Measurements from ENCODE around the gene HAO1.

Gene HAO1

GRCh38 chr20:7926323-7926722 is 13.9 kb downstream of the HAO1 start:
- no peak for DNase-seq

DNA sequence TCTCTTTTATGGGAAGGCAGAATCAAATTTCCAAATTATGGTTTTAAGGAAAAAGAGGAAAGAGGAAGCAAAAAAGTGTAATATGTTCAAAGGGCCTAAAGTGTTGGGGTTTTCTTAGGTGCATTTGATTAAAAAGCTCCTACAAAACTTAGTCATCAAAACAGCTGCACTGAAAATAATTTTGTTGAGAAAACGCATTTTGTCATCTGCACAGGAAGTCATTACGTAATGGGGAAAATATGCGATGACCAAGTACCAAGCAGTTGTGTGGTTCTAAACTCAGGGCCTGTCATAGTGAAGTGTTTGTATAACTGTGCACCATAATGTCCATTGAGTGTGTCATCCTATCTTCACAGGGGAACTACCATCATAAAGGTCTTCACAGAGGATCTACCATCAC is 15.6 kb downstream of the HAO1 start:
- DNase-seq: peak; percentile 90

DNA sequence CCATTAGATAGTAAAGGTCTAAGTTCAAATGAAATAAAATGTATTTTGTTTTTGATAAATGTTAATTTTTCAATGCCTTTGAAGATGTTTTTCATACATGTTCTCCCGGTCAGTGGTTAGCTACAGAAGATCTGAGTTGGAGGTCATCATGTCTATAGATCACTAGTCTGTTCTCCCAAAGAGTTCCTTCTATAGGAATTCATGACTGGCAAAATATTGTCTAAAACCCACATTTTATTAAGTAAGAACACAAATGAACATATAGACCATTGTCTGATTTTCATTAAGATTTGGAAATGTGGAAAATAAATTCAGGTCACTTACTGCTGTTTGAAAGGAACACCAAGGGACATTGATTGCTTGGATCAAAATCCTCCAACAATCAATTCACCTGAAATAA is 23.6 kb downstream of the HAO1 start:
- DNase-seq: no peak

DNA sequence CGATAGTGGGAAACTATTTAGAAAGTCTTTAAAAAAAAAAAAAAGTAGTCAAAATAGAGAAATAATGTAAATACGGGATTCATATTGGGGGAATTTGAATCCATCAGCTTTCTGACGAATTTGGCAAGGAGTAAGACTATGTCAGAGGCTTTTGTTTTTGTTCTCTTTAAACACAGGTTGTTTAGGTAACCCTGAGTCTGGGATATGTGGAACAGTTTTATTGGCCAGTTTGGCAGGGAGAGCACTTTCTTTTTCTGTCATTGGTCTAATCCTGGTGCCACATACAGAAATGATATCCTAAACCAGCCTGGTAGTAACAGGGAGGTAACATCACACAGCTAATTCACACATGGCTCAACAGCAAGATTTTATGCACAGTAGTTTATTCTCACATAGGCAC is 27.7 kb downstream of the HAO1 start:
- DNase-seq: no peak

DNA sequence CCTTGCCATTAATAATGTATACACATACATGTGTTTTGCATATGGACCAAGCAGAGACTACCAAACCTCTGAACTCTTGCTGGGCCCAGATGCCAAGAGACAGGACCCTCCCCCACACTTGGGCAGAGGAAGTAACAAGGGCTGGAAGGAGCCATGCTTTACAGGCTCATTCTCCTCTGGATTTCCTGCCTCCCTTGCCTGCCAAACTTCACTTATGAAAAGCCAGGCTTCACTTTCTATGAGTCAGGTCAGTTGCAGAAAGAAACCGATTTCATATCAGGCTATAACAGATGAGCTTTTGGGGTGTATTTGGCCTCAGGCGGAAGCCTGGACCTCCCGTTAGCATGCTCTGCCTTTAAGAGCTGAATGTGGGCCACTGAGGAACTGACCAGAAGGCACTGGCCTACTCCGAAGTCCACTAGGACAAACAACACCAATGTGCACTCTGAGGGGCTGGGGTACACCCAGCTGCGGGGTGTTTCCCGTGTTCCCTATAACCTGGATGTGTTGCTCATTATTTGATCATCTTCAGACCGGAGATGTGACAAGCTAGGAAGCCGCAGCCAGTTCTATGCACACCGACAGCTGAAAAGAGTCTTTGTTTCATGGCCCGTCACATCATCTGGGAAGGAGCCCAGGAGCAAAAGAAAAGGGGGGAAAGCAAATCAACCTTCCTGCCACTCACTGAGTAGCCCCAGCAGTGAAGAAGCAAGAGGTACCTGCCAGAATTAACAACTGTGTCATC is 28.5 kb downstream of the HAO1 start:
- no peak for DNase-seq

DNA sequence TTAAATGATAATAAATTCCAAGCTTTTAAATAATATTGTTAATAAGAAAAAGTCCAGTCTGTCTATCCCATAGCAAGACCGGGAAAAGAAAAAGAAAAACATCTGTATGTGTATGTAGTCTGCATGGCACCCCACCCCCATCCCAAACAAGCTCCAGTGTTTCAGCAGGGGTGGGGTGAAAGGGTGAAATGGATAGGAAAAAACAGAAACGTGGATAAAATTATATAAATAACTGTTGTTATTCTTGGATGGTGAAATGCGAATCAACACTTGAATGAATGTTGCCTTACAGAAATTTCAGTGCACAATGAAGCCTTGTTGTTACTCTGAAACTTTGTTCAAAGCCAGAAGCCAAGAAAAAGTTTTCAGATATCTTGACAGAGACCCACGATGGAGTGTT is 31.4 kb downstream of the HAO1 start:
- no peak for DNase-seq

DNA sequence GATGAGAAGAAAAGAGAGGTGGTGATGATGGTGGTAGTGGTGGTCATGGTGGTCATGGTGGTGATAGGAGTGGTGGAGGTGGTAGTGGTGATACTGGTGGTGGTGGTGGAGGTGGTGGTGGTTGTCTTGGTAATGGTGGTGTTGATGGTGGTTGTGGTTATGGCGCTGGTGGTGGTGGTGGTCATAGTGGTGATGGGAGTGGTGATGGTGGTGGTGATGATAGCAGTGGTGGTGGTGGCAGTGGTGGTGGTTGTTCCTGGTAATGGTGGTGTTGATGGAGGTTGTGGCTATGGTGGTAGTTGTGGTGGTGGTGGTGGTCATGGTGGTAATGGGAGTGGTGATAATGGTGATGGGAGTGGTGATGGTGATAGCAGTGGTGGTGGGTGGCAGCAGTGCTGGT is 36.8 kb downstream of the HAO1 start:
- DNase-seq: no peak

- DNase-seq: peak; percentile 76
Measured at GRCh38 chr20:7902879-7903278, 37.4 kb downstream of the HAO1 start.

DNA sequence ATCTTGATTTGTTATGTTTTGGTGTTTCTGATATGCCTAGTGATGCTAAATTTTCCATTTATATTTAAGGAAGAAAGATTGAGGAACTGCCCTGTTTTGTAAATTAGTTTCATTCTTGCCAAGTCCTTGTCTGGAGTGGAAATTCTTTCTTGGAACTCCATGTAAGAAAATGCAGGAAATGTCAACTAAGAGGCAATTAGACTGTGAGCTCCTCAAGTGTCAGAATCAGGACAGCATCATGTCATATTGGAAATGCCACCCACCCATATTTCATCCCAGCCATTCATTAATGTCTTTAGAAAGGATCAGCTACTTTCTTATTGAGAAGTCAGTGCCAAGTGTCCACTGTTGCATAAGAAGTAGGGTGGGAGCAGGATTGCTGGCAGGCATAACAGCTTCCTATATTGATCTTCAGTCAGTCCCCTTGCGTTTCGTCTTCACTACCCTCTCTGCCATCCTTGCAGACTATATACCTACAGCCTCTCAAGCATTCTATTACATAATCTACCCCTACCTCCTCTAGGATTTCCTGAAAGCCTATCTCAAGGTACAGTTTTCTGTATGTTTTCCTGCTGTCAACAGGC is 42.4 kb downstream of the HAO1 start:
- peak; percentile 89 for DNase-seq

DNA sequence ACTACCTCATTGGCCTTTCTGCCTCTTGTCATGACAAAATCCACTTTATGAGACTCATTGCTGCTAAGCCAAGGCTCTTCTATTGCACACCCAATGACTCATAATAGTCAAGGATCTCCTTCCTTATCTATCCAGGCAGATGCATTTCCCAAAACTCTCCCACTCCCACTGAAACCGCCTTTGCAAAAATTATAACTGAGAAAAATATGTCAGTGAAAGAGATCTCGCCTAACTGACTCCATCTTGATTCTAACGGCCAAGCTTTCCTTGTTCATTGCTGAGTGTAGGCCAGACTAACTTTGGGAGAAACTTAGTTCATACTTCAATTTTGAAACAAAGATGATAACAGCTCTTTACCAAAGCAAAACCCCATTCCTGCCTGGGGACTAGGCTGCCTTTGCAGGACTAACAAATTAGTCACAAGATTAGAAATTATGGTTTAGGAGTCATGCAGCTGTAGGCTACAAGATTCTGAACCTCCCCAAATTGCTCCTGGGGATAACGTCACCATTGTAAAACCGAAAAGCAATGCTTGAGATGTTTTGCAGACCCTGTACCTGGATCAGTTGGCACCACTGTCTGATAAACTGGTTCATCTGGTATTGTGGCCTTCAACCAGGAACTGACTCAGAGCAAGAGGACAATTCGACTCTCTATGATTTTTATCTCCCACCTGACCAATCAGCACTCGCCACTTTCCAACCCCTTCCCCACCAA is 47.1 kb downstream of the HAO1 start:
- peak; percentile 56 for DNase-seq

DNA sequence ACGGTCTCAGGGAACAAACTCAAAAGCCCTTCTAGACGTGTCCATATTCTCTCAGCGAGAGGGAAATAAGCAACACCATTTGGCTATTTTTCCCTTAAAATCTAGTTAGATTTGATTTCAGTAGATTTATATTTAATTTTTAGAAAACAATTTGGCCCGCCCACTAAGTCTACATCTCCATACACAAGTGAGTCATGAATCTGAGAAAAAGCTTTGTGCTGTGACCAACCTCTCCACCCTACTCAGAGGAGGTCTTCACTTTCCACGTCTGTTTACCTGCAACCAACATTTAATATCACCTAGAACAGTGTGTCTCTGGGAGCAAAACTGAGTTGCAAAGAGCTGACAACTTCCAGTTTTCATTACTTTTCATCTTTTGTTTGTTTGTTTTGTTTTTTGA is 48.6 kb downstream of the HAO1 start:
- DNase-seq: no peak

DNA sequence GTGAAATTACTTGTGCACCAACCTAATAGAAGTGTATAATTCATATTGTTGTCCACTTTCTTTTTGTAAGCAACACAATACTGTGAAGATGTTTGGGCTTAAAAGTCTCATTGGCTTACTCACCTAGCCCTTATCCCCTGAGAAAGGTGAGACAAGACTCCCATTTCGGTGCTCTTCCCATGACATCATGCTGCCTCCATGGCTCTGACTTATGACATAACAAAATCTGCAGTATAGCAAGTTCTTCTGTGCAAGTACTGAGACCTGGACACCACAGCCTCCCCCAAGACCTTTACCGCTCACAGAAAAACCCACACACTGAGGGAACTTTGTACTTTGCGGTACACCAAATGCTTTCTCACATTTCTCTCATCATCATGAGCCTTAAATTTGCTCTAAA is 50.5 kb downstream of the HAO1 start:
- DNase-seq: no peak

DNA sequence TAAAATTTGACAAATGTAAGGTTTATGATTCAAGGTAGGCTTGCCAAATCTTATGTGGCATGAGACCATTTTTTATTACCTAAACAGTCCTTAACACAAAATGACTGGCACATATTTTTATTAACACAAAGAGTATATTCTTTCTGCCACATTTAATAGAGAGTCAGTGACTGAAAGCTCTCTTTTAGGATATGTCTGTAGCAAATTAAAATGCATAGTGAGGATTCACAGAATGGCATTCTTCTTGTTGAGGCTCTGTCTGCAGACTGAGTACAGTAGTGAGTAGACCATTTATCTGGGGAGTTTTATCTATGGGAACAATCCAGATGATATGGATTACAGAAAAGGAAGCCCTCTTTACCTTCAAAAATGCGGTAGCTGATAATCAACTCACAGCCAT is 56.5 kb downstream of the HAO1 start:
- DNase-seq: no peak

GRCh38 chr20:7883309-7883708 is 56.9 kb downstream of the HAO1 start:
- DNase-seq: no peak

DNA sequence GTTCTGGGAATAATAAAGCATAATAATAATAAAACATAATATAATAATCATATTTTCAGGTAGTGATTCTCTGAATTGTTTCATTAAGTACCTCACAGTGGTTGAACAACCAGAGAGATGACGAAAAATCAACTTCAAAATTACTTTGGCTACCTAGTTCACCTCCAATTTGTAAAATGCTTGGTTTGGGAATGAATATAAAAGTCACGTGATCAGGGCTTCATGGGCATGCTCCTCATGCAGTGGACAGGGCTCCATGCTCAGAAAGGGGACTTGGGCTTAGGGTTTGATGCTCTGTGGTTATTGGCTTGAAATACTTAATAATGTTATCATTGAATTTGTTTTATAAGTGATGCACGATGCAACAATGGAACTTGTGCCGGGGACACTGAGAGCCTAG is 58.2 kb downstream of the HAO1 start:
- DNase-seq: no peak

DNA sequence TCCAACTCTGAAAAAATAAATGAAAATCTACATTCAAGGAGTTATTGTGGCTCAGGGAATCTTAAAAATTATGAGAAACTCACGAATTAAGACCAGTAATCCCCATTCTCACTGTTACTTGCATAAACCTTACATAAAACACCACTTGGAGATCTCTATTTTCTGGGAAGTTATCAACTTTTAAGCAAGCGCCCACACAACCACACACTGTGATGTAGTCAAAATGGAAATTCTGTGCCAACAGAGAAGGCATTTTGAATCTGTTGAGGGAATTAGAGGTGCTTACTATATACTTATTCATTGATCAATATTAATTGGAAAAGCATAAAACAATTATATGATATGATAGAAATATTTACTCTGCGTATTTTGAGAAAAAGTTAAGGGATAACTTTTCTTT is 58.7 kb downstream of the HAO1 start:
- peak; percentile 44 for DNase-seq

GRCh38 chr20:7879883-7880282 is 60.4 kb downstream of the HAO1 start:
- peak; percentile 65 for DNase-seq

DNA sequence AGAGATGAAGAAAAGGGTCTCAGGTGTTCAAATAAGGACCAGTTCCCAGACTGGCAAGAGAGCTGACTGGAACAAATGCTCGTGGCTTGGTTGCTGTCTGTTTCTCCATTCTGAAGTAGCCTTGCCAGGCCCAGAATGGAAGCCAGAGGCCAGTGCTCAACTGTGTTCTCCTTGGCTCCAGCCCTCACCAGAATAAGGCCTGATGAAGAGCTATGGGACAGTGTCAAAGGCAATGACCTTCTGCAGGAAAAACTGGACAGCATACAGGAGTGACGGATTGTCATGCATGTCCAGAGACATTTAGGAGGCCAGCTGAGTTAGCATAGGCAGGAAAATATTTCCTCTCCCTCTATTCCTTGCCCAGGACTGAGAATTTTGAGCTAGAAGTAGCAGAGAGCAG is 72.2 kb downstream of the HAO1 start:
- DNase-seq: no peak

- DNase-seq: no peak
Measured at GRCh38 chr20:7866285-7866684, 74.0 kb downstream of the HAO1 start.

DNA sequence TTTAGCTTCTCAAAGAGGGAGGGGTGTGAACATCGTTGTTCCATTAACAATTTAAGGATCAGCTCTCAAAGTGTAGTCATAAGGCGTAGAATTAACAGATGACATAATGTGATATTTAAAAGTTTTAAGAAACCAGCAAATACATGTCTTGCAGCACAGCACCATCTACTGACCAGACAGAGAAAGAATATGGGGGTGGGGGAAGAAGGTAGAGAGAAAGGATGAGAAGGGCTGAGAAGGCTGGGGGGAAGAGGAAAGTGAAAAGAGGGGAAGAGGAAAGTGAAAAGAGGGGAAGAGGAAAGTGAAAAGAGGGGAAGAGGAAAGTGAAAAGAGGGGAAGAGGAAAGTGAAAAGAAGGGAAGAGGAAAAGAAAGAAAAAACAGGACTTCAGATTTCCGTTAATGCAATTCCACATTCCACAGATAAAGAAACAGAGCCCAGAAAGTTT is 80.9 kb downstream of the HAO1 start:
- peak; percentile 55 for DNase-seq

- DNase-seq: peak; percentile 10
Measured at GRCh38 chr20:7858734-7859250, 81.5 kb downstream of the HAO1 start.

- DNase-seq: peak; percentile 23
Measured at GRCh38 chr20:7856756-7857155, 83.5 kb downstream of the HAO1 start.

GRCh38 chr20:7855545-7855944 is 84.7 kb downstream of the HAO1 start:
- DNase-seq: no peak

DNA sequence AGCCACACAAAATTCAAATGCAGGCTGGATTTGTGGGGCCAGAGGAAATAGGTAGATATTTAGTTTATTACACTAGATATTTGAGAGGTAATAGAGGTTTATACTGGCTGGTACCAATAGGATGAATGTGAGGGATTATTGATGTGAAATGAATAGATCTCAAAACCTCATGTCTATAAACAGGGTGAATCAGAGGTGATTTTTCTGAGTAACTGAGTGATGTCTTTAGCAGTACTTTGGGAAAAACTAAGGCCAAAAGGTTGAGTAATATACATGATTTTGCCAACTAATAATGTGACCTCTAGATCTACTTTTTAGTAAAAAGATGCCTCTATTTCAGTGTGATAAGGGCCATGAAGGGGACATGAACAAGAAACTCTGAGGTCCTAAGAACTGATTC is 86.8 kb downstream of the HAO1 start:
- no peak for DNase-seq
